Sigmoid colon (tissue), 4 donors: ENCODE data around the gene UPF3A.

ENCODE experiments used
- EP300 ChIP-seq, 4 donors: sonication (generic); formaldehyde crosslinking; IDR thresholded peaks; one replicate each; pipeline ENCODE4 v1.6.1; 2017; ENCODE audit warnings: antibody characterized with exemption in 4 of 4
- POLR2A ChIP-seq, 2 donors: fragments of 450-650 bp; IDR thresholded peaks; one replicate each; pipeline ENCODE4 v1.6.1; 2016; ENCODE audit warnings: antibody characterized with exemption in 2 of 2, mild to moderate bottlenecking in 2 of 2, moderate library complexity in 2 of 2

- TF ChIP-seq EP300 (IDR thresholded peaks at IDR 0.05) (no peak), POLR2A (IDR thresholded peaks at IDR 0.05) (no peak)
Observed at GRCh38 chr13:114315074-114315785, 33.8 kb downstream of the UPF3A start.
